ENCODE results near the gene EOLA2. TPM values are rescaled to one million over a fixed set of nuclear protein-coding genes. Genes with fewer than 3 reads are reported as not detected.
A peak's percentile ranks its signal among the peaks of the same experiment; 100 is the strongest.
"Not testable (repeated sequence)": the region's sequence is repeated elsewhere in the genome, so short reads cannot be mapped to it uniquely, and the experiment has no call there.

EOLA2 gene
- total RNA-seq, 1 donor from 2014 or later = 25.5 TPM

GRCh38 chrX:149938881-149939654, 777 bp upstream of the EOLA2 start:
- Histone ChIP-seq H3K4me3 (peak overlapping the region; percentile 84), H3K4me1 (peaks cover 10% of the 10 kb centered on the region), H3K36me3 (no peaks in the 10 kb centered on the region), H3K27me3 (ENCODE audit: low read depth) (no peaks in the 10 kb centered on the region), H3K9me3 (replicated peaks) (no peaks in the 10 kb centered on the region), H3K27ac (replicated peaks) (peak overlapping the region; percentile 95)
- peak; percentile 94 for DNase-seq
- intact Hi-C loops (cut with micrococcal nuclease) = no loop called here
- TF ChIP-seq CTCF (IDR thresholded peaks at IDR 0.05; ENCODE audit: borderline replicate concordance) = no peak

GRCh38 chrX:149937871-149938426, 342 bp downstream of the EOLA2 start:
- no peak for TF ChIP-seq CTCF (IDR thresholded peaks at IDR 0.05; ENCODE audit: borderline replicate concordance)
- intact Hi-C loops (cut with micrococcal nuclease) = no loop called here
- Histone ChIP-seq H3K27me3 (ENCODE audit: low read depth) (no peaks in the 10 kb centered on the region), H3K9me3 (replicated peaks) (no peaks in the 10 kb centered on the region), H3K36me3 (no peaks in the 10 kb centered on the region), H3K4me1 (peaks cover 10% of the 10 kb centered on the region), H3K27ac (replicated peaks) (peak overlapping the region; percentile 95), H3K4me3 (peak overlapping the region; percentile 84)
- peak; percentile 22 for DNase-seq

- H3K9me3 ChIP-seq (replicated peaks); H3K4me1 ChIP-seq; H3K27me3 ChIP-seq (ENCODE audit: low read depth); H3K36me3 ChIP-seq; DNase-seq; intact Hi-C loops (cut with micrococcal nuclease): not testable (repeated sequence)
- Histone ChIP-seq H3K27ac (replicated peaks) (peak overlapping the region; percentile 95), H3K4me3 (peak overlapping the region; percentile 84)
Observed at GRCh38 chrX:149937328-149937727, 963 bp downstream of the EOLA2 start.

- H3K36me3 ChIP-seq; intact Hi-C loops (cut with micrococcal nuclease); H3K27me3 ChIP-seq (ENCODE audit: low read depth); DNase-seq; H3K27ac ChIP-seq (replicated peaks); H3K4me1 ChIP-seq; H3K4me3 ChIP-seq; H3K9me3 ChIP-seq (replicated peaks): not testable (repeated sequence)
Observed at GRCh38 chrX:149933547-149933946, 4.7 kb downstream of the EOLA2 start.

GRCh38 chrX:149932970-149933369, 5.3 kb downstream of the EOLA2 start:
- H3K9me3 ChIP-seq (replicated peaks); H3K4me1 ChIP-seq; H3K27me3 ChIP-seq (ENCODE audit: low read depth); H3K36me3 ChIP-seq; H3K4me3 ChIP-seq; H3K27ac ChIP-seq (replicated peaks); intact Hi-C loops (cut with micrococcal nuclease); DNase-seq: not testable (repeated sequence)

GRCh38 chrX:149932150-149932549, 6.1 kb downstream of the EOLA2 start:
- intact Hi-C loops (cut with micrococcal nuclease); H3K4me1 ChIP-seq; DNase-seq: not testable (repeated sequence)

GRCh38 chrX:149931355-149931754, 6.9 kb downstream of the EOLA2 start:
- H3K4me1 ChIP-seq; intact Hi-C loops (cut with micrococcal nuclease); DNase-seq; H3K9me3 ChIP-seq (replicated peaks); H3K27ac ChIP-seq (replicated peaks); H3K4me3 ChIP-seq; H3K27me3 ChIP-seq (ENCODE audit: low read depth); H3K36me3 ChIP-seq: not testable (repeated sequence)

More at GRCh38 chrX:149932150-149932549, 6.1 kb downstream of the EOLA2 start:
- not testable (repeated sequence) for H3K4me3 ChIP-seq; H3K27ac ChIP-seq (replicated peaks); H3K27me3 ChIP-seq (ENCODE audit: low read depth); H3K9me3 ChIP-seq (replicated peaks); H3K36me3 ChIP-seq

DNA sequence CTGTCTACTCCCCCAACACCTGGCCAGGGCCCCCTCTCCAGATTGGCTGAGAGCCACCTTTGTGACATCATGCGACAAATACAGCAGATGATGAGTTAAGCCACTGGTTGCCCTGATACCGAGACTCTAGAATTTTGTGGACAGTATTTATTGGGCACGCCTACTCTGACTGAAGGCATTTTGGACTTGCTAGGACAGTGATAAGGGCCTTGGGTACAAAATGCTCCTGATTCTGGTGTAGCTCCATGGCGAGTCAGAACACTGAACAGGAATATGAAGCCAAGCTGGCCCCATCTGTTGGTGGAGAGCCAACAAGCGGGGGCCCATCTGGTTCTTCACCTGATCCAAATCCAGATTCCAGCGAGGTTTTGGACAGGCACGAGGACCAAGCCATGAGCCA, 8.9 kb downstream of the EOLA2 start, which contains the start of gene HSFX4:
Gene HSFX4, plus strand, starts transcription at position 174 of the 400 bp plus-strand sequence. Its CDS starts 72 bp downstream, at position 246.
- DNase-seq; intact Hi-C loops (cut with micrococcal nuclease); H3K4me3 ChIP-seq; H3K36me3 ChIP-seq; H3K27me3 ChIP-seq (ENCODE audit: low read depth); H3K4me1 ChIP-seq; H3K9me3 ChIP-seq (replicated peaks); H3K27ac ChIP-seq (replicated peaks): not testable (repeated sequence)

DNA sequence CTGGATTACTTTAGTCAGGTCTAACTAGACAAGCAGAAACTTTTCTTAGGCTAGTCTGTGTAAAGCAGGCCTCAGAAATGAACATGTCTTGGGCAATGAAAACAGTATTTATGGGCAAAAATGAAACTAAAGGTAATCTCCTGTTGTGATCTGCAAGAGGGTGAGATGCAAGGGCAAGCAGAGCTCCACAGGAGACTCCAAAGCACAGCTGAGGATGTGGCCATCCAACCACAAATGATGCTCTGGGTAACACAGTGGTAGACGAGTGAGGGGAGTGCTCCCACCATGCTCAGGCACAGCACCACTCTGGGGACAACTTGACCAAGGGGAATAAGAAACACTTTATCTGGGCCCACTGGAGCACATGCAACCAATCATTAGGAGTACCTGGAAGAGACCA, 9.7 kb downstream of the EOLA2 start:
- H3K4me3 ChIP-seq; H3K4me1 ChIP-seq; H3K27ac ChIP-seq (replicated peaks); intact Hi-C loops (cut with micrococcal nuclease); H3K36me3 ChIP-seq; H3K27me3 ChIP-seq (ENCODE audit: low read depth); H3K9me3 ChIP-seq (replicated peaks); DNase-seq: not testable (repeated sequence)

DNA sequence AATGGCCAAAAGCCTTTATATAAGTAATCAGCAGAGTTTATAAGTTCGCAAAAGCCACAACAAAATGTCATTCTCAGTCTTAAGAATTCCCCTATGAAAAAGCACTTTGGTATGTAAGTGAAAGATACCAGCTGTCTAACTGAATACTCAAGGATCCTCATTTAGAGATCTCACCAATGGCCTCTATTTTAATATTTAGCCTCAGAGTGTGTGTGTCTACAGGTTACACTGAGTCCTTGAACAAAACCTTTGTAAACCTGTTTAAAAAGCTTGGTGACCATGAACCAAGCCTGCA, 10.4 kb downstream of the EOLA2 start:
- H3K4me3 ChIP-seq; H3K36me3 ChIP-seq; DNase-seq; intact Hi-C loops (cut with micrococcal nuclease); H3K27ac ChIP-seq (replicated peaks); H3K4me1 ChIP-seq; H3K9me3 ChIP-seq (replicated peaks); H3K27me3 ChIP-seq (ENCODE audit: low read depth): not testable (repeated sequence)

- DNase-seq; intact Hi-C loops (cut with micrococcal nuclease); H3K36me3 ChIP-seq; H3K27me3 ChIP-seq (ENCODE audit: low read depth); H3K4me1 ChIP-seq; H3K4me3 ChIP-seq; H3K27ac ChIP-seq (replicated peaks); H3K9me3 ChIP-seq (replicated peaks): not testable (repeated sequence)
Observed at GRCh38 chrX:149927245-149927963, 10.9 kb downstream of the EOLA2 start.
